Measurements from ENCODE around the gene CALD1.

CALD1 gene

GRCh38 chr7:134826105-134826504 is 46.7 kb downstream of the CALD1 start:
- Mint-ChIP-seq H3K4me1 (no peaks in the 10 kb centered on the region), H3K36me3 (peaks cover 8% of the 10 kb centered on the region), H3K4me3 (no peak overlapping the region), H3K9me3 (no peaks in the 10 kb centered on the region), H3K27me3 (no peaks in the 10 kb centered on the region), H3K27ac (no peak overlapping the region)

DNA sequence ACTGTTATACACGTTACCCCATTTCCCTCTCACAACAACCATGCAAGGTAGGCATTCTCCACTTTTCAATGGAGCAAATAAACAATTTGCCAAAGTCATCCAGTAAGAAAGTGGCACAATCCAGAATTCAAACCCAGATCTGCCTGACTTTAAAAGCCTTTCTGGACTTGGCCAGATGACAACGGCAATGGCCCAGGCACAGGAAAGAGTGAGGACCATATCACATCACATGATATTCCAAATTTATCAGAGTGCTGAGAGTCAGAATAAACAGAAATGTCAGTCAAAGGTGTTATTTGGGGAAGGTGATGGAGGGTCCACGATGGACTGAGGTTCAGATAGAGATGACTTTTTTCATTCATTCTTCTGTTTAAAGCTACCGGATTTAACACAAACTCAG is 48.0 kb downstream of the CALD1 start:
- H3K4me3 Mint-ChIP-seq, result no peak overlapping the region
- H3K27me3 Mint-ChIP-seq, result no peaks in the 10 kb centered on the region
- no peaks in the 10 kb centered on the region for H3K9me3 Mint-ChIP-seq
- H3K27ac Mint-ChIP-seq, result no peak overlapping the region
- peaks cover 12% of the 10 kb centered on the region for H3K36me3 Mint-ChIP-seq
- H3K4me1 Mint-ChIP-seq, result no peaks in the 10 kb centered on the region

GRCh38 chr7:134827889-134828288 is 48.5 kb downstream of the CALD1 start:
- Mint-ChIP-seq H3K27me3 (no peaks in the 10 kb centered on the region), H3K36me3 (peaks cover 12% of the 10 kb centered on the region), H3K9me3 (no peaks in the 10 kb centered on the region), H3K4me1 (no peaks in the 10 kb centered on the region), H3K27ac (no peak overlapping the region), H3K4me3 (no peak overlapping the region)

DNA sequence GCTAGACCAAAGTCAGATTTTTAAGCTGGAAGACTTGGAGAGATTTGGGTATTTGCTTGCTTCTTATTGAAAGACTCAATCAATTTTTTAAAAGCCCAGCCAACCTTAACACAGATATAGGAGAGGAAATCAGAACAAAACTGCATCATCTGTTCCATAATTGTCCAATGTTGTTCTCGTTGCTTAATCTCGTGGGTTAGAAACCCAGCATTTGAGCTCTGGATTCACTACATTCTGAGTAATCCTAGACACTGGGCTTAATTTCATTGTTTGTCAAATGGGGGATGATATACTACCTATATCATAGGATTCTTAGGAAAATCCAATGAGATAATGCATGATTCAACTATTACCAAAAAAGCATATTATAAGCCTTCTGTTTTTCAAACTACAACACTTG is 48.9 kb downstream of the CALD1 start:
- H3K4me1 Mint-ChIP-seq, result no peaks in the 10 kb centered on the region
- H3K9me3 Mint-ChIP-seq, result no peaks in the 10 kb centered on the region
- H3K27me3 Mint-ChIP-seq, result no peaks in the 10 kb centered on the region
- H3K4me3 Mint-ChIP-seq, result no peak overlapping the region
- peaks cover 12% of the 10 kb centered on the region for H3K36me3 Mint-ChIP-seq
- H3K27ac Mint-ChIP-seq, result no peak overlapping the region

DNA sequence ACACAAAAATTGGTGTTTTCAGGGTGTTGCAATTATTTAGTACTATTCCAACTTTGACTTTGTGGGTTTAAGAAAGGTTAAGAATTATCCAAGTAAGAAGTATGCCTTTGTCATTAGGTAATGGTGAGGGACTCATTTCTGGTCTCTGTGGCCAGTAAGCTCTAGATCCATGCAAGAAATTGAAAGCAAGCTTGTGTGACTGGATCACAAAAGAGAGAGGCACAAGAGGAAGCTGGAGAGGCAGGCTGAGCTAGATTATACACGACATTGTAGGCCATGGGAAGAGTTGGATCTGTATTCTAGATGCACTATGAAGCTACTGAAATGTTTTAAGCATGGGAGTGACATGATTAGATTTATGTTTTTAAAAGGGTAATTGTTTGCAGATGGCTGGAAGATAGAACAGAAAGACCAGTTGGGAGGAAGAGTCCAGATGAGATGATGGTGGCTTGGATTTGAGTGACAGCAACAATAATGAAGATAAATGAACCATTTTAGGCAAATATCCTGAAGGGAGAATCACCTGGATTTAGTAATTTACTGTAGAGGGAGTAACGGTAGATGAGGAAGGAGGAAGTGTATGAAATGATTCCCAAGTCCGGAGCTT is 50.0 kb downstream of the CALD1 start:
- H3K27me3 Mint-ChIP-seq, result no peaks in the 10 kb centered on the region
- H3K27ac Mint-ChIP-seq, result no peak overlapping the region
- no peak overlapping the region for H3K4me3 Mint-ChIP-seq

GRCh38 chr7:134831862-134832261 is 52.4 kb downstream of the CALD1 start:
- Mint-ChIP-seq H3K4me1 (no peaks in the 10 kb centered on the region), H3K27me3 (no peaks in the 10 kb centered on the region), H3K9me3 (no peaks in the 10 kb centered on the region), H3K4me3 (peak overlapping the region; percentile 20), H3K36me3 (peaks cover 18% of the 10 kb centered on the region), H3K27ac (no peak overlapping the region)

More for the DNA sequence above, 50.0 kb downstream of the CALD1 start:
- peaks cover 10% of the 10 kb centered on the region for H3K36me3 Mint-ChIP-seq
- no peaks in the 10 kb centered on the region for H3K4me1 Mint-ChIP-seq
- no peaks in the 10 kb centered on the region for H3K9me3 Mint-ChIP-seq

GRCh38 chr7:134832367-134832766 is 52.9 kb downstream of the CALD1 start:
- no peaks in the 10 kb centered on the region for H3K27me3 Mint-ChIP-seq
- H3K4me3 Mint-ChIP-seq, result no peak overlapping the region
- H3K9me3 Mint-ChIP-seq, result no peaks in the 10 kb centered on the region
- peaks cover 18% of the 10 kb centered on the region for H3K36me3 Mint-ChIP-seq
- no peak overlapping the region for H3K27ac Mint-ChIP-seq
- no peaks in the 10 kb centered on the region for H3K4me1 Mint-ChIP-seq

DNA sequence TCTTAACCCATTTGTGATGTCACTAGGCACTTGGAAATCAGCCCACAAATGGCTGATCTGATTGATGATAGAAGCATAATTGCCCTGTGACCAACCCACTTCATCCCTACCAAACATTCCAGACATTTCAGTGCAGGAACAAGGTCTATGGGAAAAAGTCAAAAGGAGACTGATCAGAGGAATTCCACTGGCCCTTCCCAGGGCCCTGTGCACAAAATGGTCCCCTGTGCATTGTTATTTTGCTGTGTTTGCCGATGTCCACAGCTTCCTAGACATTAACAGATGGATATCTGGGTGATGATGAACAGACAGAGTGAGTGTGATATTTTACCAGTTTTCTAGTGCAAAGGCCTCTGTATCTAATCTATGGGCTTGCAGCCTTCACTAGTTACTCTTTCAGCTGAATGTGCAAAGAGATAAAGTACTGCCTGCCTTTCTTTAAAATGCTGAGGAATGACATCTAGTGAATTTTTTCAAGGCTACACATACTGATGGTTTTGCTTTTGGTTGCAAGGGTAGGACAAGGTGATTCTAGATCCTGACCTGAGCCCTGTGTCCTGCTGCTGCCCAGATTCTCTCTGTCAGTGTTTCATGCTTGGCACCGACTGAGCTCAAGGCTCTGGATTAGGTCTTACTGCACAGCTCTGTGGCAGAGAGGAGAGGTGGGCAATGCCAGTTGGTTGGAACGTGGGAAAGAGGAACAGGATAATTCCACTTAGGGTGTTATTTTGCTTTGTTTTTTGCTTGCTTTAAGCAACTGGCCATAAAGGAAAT is 55.4 kb downstream of the CALD1 start:
- Mint-ChIP-seq H3K27me3 (no peaks in the 10 kb centered on the region), H3K9me3 (no peaks in the 10 kb centered on the region), H3K27ac (no peak overlapping the region), H3K36me3 (peaks cover 23% of the 10 kb centered on the region), H3K4me1 (no peaks in the 10 kb centered on the region), H3K4me3 (no peak overlapping the region)

DNA sequence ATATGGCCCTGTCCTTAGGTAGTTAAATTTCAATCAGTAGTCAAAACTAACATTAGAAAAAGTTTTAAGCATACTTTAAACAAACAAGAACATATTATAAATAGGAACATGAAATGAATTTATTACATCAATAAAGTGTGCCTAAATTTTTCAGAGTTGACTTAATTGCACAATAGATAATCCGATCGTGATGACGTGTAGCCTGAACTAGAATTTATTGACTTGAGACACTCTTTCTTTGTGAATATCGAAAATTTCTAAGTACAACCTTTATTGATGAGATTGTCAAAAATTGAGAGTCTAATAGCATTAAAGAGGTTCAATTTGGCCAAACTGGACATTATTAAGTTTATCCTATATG is 56.0 kb downstream of the CALD1 start:
- Mint-ChIP-seq H3K4me3 (no peak overlapping the region), H3K27ac (no peak overlapping the region), H3K4me1 (no peaks in the 10 kb centered on the region), H3K27me3 (no peaks in the 10 kb centered on the region), H3K9me3 (no peaks in the 10 kb centered on the region), H3K36me3 (peaks cover 25% of the 10 kb centered on the region)

GRCh38 chr7:134836447-134836846 is 57.0 kb downstream of the CALD1 start:
- Mint-ChIP-seq H3K4me3 (no peak overlapping the region), H3K4me1 (no peaks in the 10 kb centered on the region), H3K27ac (no peak overlapping the region), H3K36me3 (peaks cover 22% of the 10 kb centered on the region), H3K9me3 (no peaks in the 10 kb centered on the region), H3K27me3 (no peaks in the 10 kb centered on the region)

- H3K4me3 Mint-ChIP-seq, result no peak overlapping the region
- no peak overlapping the region for H3K27ac Mint-ChIP-seq
- H3K9me3 Mint-ChIP-seq, result no peaks in the 10 kb centered on the region
- H3K27me3 Mint-ChIP-seq, result no peaks in the 10 kb centered on the region
- peaks cover 18% of the 10 kb centered on the region for H3K36me3 Mint-ChIP-seq
- H3K4me1 Mint-ChIP-seq, result no peaks in the 10 kb centered on the region
These were observed 59.9 kb downstream of the CALD1 start for GRCh38 chr7:134839298-134839697.

- no peak overlapping the region for H3K27ac Mint-ChIP-seq
- no peaks in the 10 kb centered on the region for H3K27me3 Mint-ChIP-seq
- no peaks in the 10 kb centered on the region for H3K9me3 Mint-ChIP-seq
- no peak overlapping the region for H3K4me3 Mint-ChIP-seq
- H3K4me1 Mint-ChIP-seq, result peaks cover 12% of the 10 kb centered on the region
- peaks cover 17% of the 10 kb centered on the region for H3K36me3 Mint-ChIP-seq
These were observed 62.6 kb downstream of the CALD1 start for GRCh38 chr7:134842062-134842461.

DNA sequence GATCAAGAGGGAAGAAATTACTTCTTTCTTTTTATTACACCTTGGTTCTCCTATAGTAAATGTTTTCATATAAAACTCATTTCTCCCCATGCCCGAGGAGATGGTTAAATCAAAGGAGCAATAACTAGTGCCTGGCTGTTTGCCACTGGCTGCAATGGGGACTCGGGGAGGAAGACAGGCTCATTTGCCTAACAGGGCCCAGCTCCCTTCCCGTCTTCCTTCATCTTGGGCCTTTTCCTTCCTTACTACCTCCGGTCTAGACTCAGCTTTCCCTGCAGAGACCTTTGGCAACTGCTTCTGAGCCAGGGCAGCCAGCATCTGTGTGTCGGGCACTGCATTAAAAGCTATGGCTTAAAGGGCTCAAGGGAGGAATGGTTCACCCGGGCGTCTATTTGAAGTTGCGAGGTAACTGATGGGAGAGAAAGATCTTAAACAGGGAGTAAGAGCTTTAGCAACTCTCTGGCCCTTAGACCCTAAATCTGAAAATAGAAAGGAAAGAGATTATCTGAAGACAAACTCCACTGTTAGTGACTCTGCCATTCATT is 63.5 kb downstream of the CALD1 start:
- Mint-ChIP-seq H3K27me3 (no peaks in the 10 kb centered on the region), H3K4me1 (peaks cover 12% of the 10 kb centered on the region), H3K4me3 (no peak overlapping the region), H3K36me3 (peaks cover 17% of the 10 kb centered on the region), H3K9me3 (no peaks in the 10 kb centered on the region), H3K27ac (no peak overlapping the region)

DNA sequence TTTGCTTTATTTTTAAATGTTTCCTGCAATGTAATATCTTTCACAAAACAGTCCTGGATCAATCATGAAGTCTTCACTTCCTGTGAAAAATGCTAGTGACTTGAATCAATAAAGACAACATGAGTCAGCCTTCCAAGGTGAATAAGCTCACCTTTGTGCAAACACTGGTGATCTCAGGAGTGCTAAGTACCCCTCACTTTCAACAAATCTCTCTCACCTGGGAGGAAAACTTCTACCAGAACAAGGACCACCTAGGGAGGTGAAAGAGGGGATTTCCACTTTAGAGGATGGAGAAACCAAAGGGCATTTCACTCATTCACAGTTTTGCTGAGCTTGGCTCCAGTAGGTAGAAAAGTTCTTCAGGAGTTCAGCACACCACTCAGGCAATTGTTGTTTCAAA is 64.8 kb downstream of the CALD1 start:
- H3K36me3 Mint-ChIP-seq, result peaks cover 14% of the 10 kb centered on the region
- H3K4me1 Mint-ChIP-seq, result peaks cover 12% of the 10 kb centered on the region

DNA sequence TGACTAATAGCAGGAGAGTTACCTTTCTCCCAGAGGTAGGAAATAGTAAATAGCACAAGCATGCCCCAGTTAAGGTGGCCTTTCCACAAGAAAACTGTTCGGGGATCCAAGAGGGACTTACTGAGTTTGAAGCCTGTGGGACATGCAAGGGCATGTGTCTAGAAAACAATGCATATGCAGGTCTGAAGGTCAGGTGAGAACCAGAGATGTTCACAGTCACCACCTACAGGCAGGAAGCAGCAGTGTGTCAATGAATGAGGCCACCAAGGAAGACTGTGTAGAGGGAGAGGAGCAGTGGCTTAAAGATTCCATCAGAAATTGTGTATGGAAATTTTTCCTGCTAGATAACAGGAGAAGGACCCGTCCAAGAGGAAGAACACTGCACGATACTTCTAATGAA is 66.0 kb downstream of the CALD1 start:
- Mint-ChIP-seq H3K27me3 (no peaks in the 10 kb centered on the region), H3K36me3 (peaks cover 8% of the 10 kb centered on the region), H3K4me3 (no peak overlapping the region), H3K27ac (no peak overlapping the region), H3K9me3 (no peaks in the 10 kb centered on the region), H3K4me1 (peaks cover 23% of the 10 kb centered on the region)

More for the DNA sequence above, 64.8 kb downstream of the CALD1 start:
- Mint-ChIP-seq H3K27me3 (no peaks in the 10 kb centered on the region), H3K27ac (no peak overlapping the region), H3K4me3 (no peak overlapping the region), H3K9me3 (no peaks in the 10 kb centered on the region)

DNA sequence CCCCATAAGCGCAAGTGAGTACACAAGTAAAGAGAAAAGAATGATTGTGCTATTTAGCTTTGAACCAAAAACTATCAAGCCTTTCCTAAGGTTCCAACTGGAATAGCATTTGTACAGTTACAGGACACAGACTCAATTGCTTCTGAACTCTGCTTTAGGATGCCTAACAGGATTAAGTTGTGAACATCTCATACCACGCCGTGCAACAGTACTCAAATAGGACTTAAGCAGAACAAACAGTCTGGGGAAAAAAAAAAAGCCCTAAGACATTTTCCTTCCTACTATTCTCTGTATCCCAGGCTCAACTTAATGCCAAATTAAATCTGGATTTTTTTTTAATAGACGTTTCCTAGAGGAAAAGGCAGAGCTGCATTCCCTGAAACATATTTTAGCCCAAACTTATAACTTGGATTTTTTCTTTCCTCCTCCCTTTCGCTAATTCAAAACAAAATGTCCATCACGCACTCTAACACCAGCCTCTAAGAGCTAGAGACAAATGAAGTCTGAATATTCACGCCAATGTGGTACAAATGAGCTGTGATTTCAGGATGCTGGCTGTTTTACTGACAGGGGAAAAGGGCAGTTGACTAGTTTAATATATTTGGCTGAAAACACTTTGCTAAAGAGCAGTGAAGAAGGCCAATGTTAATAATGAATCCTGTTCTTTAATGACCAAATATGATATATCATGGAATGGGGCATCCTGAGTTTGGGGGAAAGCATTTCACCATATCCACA is 68.6 kb downstream of the CALD1 start:
- no peaks in the 10 kb centered on the region for H3K9me3 Mint-ChIP-seq
- H3K27ac Mint-ChIP-seq, result no peak overlapping the region
- H3K27me3 Mint-ChIP-seq, result no peaks in the 10 kb centered on the region

More for the DNA sequence above, 68.6 kb downstream of the CALD1 start:
- peaks cover 34% of the 10 kb centered on the region for H3K4me1 Mint-ChIP-seq
- peaks cover 10% of the 10 kb centered on the region for H3K36me3 Mint-ChIP-seq
- H3K4me3 Mint-ChIP-seq, result no peak overlapping the region

Measured in activated naive CD4-positive, alpha-beta T cell treated with anti-CD3 and anti-CD28 coated beads, Interleukin-2, amount 50 U/mL, for 24 hours (primary cell).